WERI-Rb-1 (cell line): ENCODE data around the gene ARNT2.
"Not testable (repeated sequence)": the region's sequence is repeated elsewhere in the genome, so short reads cannot be mapped to it uniquely, and the experiment has no call there.

Experiments
- DNase-seq: peaks from one replicate; pipeline ENCODE4 v3.0.0-alpha.2; 2020
- H3K27ac ChIP-seq: fragments of 250-450 bp; sonication (Bioruptor Pico); 2 replicates; pipeline ENCODE4 v1.5.1; 2020; ENCODE audit warnings: mild to moderate bottlenecking, moderate library complexity
- H3K27me3 ChIP-seq: fragments of 250-450 bp; sonication (Bioruptor Pico); 2 replicates; pipeline ENCODE4 v1.5.1; 2021; ENCODE audit warnings: mild to moderate bottlenecking, low read depth, moderate library complexity; ENCODE audit not compliant: insufficient read depth, severe bottlenecking
- H3K36me3 ChIP-seq: fragments of 250-450 bp; sonication (Bioruptor Pico); 2 replicates; pipeline ENCODE4 v1.5.1; 2020; ENCODE audit warnings: mild to moderate bottlenecking, moderate library complexity
- H3K4me3 ChIP-seq: 2 replicates; pipeline ENCODE4 v1.5.1; 2011; ENCODE audit warnings: low read depth, mild to moderate bottlenecking, control low read depth, low read length
- H3K9me3 ChIP-seq: fragments of 250-450 bp; sonication (Bioruptor Pico); 2 replicates; pipeline ENCODE4 v1.5.1; 2021; ENCODE audit warnings: mild to moderate bottlenecking, moderate library complexity; ENCODE audit not compliant: severe bottlenecking
- TF ChIP-seq, protein P1 (sequence below): IDR thresholded peaks from 2 replicates; pipeline ENCODE4 v1.5.1; 2011; ENCODE audit warnings: low read depth, mild to moderate bottlenecking, control low read depth, inconsistent platforms, low read length

The ARNT2 gene

DNA sequence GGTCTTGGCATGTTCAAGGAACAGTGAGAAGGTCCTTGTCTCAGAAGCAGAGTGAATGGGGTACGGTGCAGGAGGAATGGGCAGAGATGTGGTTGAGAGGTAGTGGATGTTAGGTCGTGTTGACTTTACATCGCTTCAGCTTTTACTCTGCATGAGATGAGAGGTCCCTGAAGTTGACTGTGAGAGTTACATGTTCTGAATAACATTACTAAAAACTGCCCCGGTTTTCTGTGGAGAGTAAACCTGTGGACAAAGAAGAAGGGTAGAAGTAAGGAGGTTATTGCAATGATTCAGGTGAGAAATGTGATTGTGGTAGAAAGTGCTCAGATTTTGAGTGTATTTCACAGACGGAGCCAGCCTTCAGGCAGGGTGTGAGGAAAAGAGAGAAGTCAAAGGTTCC is 105.6 kb downstream of the ARNT2 start:
- Histone ChIP-seq H3K4me3 (no peak overlapping the region), H3K36me3 (no peaks in the 10 kb centered on the region; the same call in none of the 2 replicates), H3K9me3 (peaks cover 3% of the 10 kb centered on the region), H3K27me3 (no peaks in the 10 kb centered on the region), H3K27ac (no peak overlapping the region)
- TF ChIP-seq, protein P1, sequence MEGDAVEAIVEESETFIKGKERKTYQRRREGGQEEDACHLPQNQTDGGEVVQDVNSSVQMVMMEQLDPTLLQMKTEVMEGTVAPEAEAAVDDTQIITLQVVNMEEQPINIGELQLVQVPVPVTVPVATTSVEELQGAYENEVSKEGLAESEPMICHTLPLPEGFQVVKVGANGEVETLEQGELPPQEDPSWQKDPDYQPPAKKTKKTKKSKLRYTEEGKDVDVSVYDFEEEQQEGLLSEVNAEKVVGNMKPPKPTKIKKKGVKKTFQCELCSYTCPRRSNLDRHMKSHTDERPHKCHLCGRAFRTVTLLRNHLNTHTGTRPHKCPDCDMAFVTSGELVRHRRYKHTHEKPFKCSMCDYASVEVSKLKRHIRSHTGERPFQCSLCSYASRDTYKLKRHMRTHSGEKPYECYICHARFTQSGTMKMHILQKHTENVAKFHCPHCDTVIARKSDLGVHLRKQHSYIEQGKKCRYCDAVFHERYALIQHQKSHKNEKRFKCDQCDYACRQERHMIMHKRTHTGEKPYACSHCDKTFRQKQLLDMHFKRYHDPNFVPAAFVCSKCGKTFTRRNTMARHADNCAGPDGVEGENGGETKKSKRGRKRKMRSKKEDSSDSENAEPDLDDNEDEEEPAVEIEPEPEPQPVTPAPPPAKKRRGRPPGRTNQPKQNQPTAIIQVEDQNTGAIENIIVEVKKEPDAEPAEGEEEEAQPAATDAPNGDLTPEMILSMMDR: no peak
- no peak for DNase-seq

DNA sequence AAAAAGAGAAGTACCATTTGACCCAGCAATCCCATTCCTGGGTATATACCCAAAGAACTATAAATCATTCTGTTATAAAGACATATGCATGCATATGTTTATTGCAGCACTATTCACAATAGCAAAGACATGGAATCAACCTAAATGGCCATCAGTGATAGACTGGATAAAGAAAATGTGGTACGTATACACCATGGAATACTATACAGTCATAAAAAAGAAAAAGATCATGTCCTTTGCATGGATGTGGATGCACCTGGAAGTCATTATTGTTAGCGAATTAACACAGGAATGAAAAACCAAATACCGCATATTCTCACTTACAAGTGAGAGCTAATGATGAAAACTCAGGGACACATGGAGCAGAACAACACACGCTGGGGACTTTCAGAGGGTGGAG is 106.8 kb downstream of the ARNT2 start:
- H3K9me3 ChIP-seq, H3K4me3 ChIP-seq, H3K27ac ChIP-seq, DNase-seq, H3K27me3 ChIP-seq, H3K36me3 ChIP-seq: not testable (repeated sequence)

DNA sequence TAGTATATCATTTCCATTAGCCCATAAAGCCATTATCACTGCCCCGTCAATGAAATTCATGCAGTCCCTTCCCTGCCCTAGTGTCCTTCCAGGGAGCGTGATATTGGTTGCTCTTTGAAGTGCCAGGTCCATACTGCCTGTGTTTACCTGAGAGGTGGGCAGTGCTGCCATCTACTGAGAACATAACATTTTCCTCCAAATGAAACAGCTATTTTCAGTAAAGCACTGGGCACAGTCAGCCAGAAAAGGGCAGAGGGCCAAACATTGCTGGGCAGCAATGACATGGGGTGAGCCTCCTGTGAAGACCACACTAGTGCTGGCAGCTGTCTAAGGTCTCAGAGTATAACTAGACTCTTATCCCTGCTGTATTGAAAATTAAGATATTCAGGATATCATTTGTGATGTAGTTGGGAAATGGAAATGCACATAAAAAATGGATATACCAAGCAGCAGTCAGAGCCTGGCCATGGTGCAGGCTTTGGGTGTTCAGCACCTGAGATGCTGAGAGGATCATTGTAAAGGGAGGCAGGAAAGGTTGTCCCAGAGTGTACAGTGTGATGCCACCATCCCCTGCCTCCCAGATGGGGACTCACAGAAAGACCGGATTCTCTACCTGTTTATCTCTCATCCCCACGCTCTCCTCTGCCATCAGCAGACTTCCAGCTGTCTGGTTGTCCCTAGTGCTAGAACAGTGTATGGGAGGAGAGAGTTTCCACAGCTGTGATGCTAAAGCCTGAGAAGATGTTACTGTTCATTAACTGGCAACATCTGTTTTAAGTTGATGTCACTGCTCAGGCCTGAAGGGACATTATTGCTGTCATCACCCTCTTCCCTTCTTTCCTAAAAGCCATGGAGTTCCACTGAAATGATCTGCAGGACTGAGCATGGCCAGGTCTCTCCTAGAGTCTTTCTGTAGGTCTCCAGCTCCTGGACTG is 108.8 kb downstream of the ARNT2 start:
- H3K27me3 ChIP-seq: no peaks in the 10 kb centered on the region
- TF ChIP-seq, protein P1: peak; percentile 50; the same call in 1 of the 2 replicates
- no peak overlapping the region for H3K27ac ChIP-seq
- H3K9me3 ChIP-seq: peaks cover 3% of the 10 kb centered on the region
- H3K36me3 ChIP-seq: no peaks in the 10 kb centered on the region; the same call in none of the 2 replicates
- DNase-seq: peak; percentile 17
- no peak overlapping the region for H3K4me3 ChIP-seq

DNA sequence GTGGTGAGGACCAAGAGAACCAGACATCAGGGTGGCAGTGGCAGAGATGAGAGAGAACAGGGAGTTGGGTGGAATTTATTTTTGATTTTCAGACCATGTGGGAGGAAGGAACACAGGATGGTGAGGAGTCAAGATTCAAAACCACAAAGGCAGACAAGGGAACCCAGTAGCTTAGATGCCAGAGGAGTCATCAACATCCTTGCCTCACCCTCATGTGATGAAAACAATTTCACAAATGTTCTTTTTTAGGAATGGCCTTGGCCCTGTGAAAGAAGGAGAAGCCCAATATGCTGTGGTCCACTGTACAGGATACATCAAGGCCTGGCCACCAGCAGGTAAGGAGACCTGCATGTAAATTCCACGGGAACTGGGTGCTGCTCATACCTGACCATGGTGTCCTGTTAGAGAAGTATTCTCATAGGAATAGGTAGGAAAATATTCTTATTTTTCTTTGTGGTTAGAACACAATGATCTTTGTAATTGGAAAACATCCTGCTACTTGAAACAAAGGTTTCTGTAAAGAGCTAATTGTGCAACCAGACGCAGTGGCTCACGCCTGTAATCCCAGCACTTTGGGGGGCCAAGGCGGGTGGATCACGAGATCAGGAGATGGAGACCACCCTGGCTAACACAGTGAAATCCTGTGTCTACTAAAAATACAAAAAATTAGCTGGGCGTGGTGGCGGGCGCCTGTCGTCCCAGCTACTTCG is 110.0 kb downstream of the ARNT2 start:
- no peak overlapping the region for H3K27ac ChIP-seq
- H3K9me3 ChIP-seq: peaks cover 3% of the 10 kb centered on the region
- TF ChIP-seq, protein P1: no peak
- no peaks in the 10 kb centered on the region; the same call in none of the 2 replicates for H3K36me3 ChIP-seq
- H3K4me3 ChIP-seq: no peak overlapping the region
- H3K27me3 ChIP-seq: no peaks in the 10 kb centered on the region
- no peak for DNase-seq

DNA sequence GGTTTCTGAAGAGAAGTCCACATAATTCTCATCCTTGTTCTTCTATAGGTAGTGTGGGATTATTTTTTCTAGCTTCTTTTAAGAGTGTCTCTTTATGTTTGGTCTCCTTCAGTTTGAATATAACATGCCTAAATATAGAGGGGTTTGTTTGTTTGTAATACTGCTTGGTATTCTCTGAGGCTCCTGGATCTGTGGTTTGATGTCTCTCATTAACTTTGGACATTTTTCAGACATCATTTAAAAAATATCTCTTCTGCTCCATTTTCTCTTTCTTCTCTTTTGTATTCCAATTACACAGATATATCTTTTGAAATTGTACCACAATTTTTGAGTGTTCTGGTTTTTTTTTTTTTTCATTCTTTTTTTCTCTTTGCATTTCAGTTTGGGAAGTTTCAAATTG is 113.1 kb downstream of the ARNT2 start:
- no peaks in the 10 kb centered on the region; the same call in none of the 2 replicates for H3K36me3 ChIP-seq
- no peak overlapping the region for H3K4me3 ChIP-seq
- no peak overlapping the region for H3K27ac ChIP-seq
- no peaks in the 10 kb centered on the region for H3K9me3 ChIP-seq
- no peaks in the 10 kb centered on the region for H3K27me3 ChIP-seq
- TF ChIP-seq, protein P1: no peak
- DNase-seq: no peak

DNA sequence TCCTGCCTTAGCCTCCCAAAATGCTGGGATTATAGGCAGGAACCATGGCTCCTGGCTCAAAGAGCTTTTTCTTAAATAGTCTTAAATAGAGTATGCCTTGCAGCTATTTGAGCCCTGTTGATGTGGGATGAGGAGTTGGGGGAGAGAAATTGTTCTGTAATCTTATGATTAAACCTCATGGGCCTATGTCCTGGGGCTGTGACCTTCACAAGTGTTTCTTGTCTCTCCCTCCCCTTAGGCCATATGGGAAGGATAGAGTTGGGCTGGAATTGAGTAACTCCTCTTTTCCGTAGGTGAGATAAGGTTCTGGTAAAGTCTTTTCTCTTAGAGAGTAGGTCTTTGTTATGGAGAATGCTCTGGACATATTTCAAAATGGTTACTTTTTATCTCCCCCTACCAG is 114.3 kb downstream of the ARNT2 start:
- H3K9me3 ChIP-seq: no peaks in the 10 kb centered on the region

More for the DNA sequence above, 114.3 kb downstream of the ARNT2 start:
- TF ChIP-seq, protein P1: no peak
- no peaks in the 10 kb centered on the region; the same call in none of the 2 replicates for H3K36me3 ChIP-seq
- no peak overlapping the region for H3K4me3 ChIP-seq
- no peaks in the 10 kb centered on the region for H3K27me3 ChIP-seq
- H3K27ac ChIP-seq: no peak overlapping the region
- no peak for DNase-seq
